K562 (cell line): ENCODE measurements around the gene ERG28. TPM values are rescaled to one million over a fixed set of nuclear protein-coding genes. Genes with fewer than 3 reads are reported as not detected.

ENCODE experiments used
- ATAC-seq: fragments of 200-7000 bp; cut with Tn5 transposase; 3 replicates; pipeline ENCODE4 v1.9.1; 2020; ENCODE audit warnings: moderate library complexity
- BruUV-seq: library from RNA; stranded (reverse); fragments of 400-500 nt; replicated peaks from 2 replicates; lab custom pipeline; 2021; lab: Mats Ljungman, UMichigan
- CTCF ChIA-PET: fragments of 300-600 bp; formaldehyde crosslinking; extraction: SDS; loops from one replicate; lab custom pipeline; 2021; ENCODE audit warnings: low intra/inter-chr PET ratio; lab: Yijun Ruan, JAX
- POLR2A ChIA-PET: fragments of 300-600, 350-650 bp; sonication (Branson Sonifier 250); formaldehyde crosslinking; extraction: SDS; loops from one replicate; lab custom pipeline; 2021; ENCODE audit warnings: antibody characterized with exemption, inconsistent platforms; lab: Yijun Ruan, JAX
- DNase-seq, 4 experiments: peaks; one replicate each; pipeline versions ENCODE4 v3.0.0 to v3.0.0-alpha.2; 2011 to 2018; ENCODE audit warnings: low spot score in 3 of 4, mixed read lengths in 3 of 4; ENCODE audit errors: extremely low read depth in 1 of 4
- FAIRE-seq: peaks from 2 replicates; lab custom pipeline; 2011; peaks lifted over from hg19 to GRCh38; lab: Jason Lieb, UNC
- H2AFZ ChIP-seq: 2 replicates; pipeline ENCODE4 v1.6.0; 2011; ENCODE audit warnings: low read depth, low read length, control low read depth, inconsistent platforms
- H3K27ac ChIP-seq: fragments of 200-600 bp; 3 replicates; pipeline ENCODE4 v1.8.0; 2011; ENCODE audit warnings: low read depth, mild to moderate bottlenecking, control low read depth, inconsistent platforms, low read length, moderate library complexity, mixed read lengths; ENCODE audit errors: extremely low read depth
- H3K27me3 ChIP-seq, 2 experiments: fragments of 300-600 bp in 1 of 2; 2 replicates in 1 of 2; 3 replicates in 1 of 2; pipeline versions ENCODE4 v1.6.0 to v1.8.0; 2011; ENCODE audit warnings: inconsistent platforms in 2 of 2, low read length in 2 of 2, mild to moderate bottlenecking in 1 of 2, mixed read lengths in 1 of 2, moderate library complexity in 1 of 2; ENCODE audit not compliant: control insufficient read depth in 2 of 2, insufficient read depth in 2 of 2
- H3K36me3 ChIP-seq: fragments of 300-600 bp; 3 replicates; pipeline ENCODE4 v1.8.0; 2011; ENCODE audit warnings: mild to moderate bottlenecking, low read length, inconsistent platforms; ENCODE audit not compliant: control insufficient read depth, insufficient read depth
- H3K4me1 ChIP-seq, 2 experiments: fragments of 200-600 bp in 1 of 2; replicated peaks in 1 of 2; 2 replicates in 1 of 2; 3 replicates in 1 of 2; pipeline versions ENCODE4 v1.5.1 to v1.8.0; 2011; ENCODE audit warnings: inconsistent platforms in 2 of 2, low read length in 2 of 2, mild to moderate bottlenecking in 1 of 2, mixed read lengths in 1 of 2, moderate library complexity in 1 of 2; ENCODE audit not compliant: control insufficient read depth in 2 of 2, insufficient read depth in 2 of 2
- H3K4me2 ChIP-seq: 2 replicates; pipeline ENCODE4 v1.6.1; 2011; ENCODE audit warnings: low read length, control low read depth, inconsistent platforms, mixed read lengths; ENCODE audit not compliant: insufficient read depth
- H3K4me3 ChIP-seq: fragments of 200-600 bp; sonication (generic), shearing (Covaris generic); 2 replicates; pipeline ENCODE4 v1.5.1; 2016; ENCODE audit warnings: control low read depth, inconsistent platforms
- H3K79me2 ChIP-seq: fragments of 200-600 bp; 3 replicates; pipeline ENCODE4 v1.8.0; 2011; ENCODE audit warnings: low read length, inconsistent platforms; ENCODE audit not compliant: control insufficient read depth, insufficient read depth
- H3K9ac ChIP-seq, 2 experiments: 2 replicates each; pipeline versions ENCODE4 v1.6.0 to v1.6.1; 2011; ENCODE audit warnings: low read depth in 2 of 2, low read length in 2 of 2, control low read depth in 1 of 2, inconsistent platforms in 1 of 2, mild to moderate bottlenecking in 1 of 2, mixed read lengths in 1 of 2; ENCODE audit not compliant: insufficient read depth in 1 of 2
- H3K9me1 ChIP-seq: one replicate; pipeline ENCODE4 v1.6.0; 2011; ENCODE audit warnings: inconsistent platforms, mild to moderate bottlenecking, low read length, moderate library complexity; ENCODE audit not compliant: control insufficient read depth, insufficient read depth
- H3K9me3 ChIP-seq: replicated peaks from 2 replicates; pipeline ENCODE4 v1.5.1; 2011; ENCODE audit warnings: low read depth, low read length, inconsistent platforms; ENCODE audit not compliant: control insufficient read depth, insufficient read depth
- H4K20me1 ChIP-seq: replicated peaks from 2 replicates; pipeline ENCODE4 v1.6.1; 2011; ENCODE audit warnings: low read length, inconsistent platforms, mixed read lengths; ENCODE audit not compliant: control insufficient read depth, insufficient read depth
- CREM ChIP-seq: IDR thresholded peaks from 2 replicates; pipeline ENCODE4 v1.6.1; 2014; ENCODE audit warnings: antibody characterized with exemption, low read depth
- CTBP1 ChIP-seq: fragments of 450-650 bp; IDR thresholded peaks from 2 replicates; pipeline ENCODE4 v1.6.1; 2016; ENCODE audit warnings: borderline replicate concordance
- HOXB6 ChIP-seq: fragments of 250-450 bp; sonication (Bioruptor Pico); IDR thresholded peaks from 2 replicates; pipeline ENCODE4 v1.5.1; 2022; ENCODE audit warnings: mild to moderate bottlenecking, borderline replicate concordance
- SMARCC2 ChIP-seq: fragments of 450-650 bp; IDR thresholded peaks from 2 replicates; pipeline ENCODE4 v1.6.1; 2017; ENCODE audit warnings: antibody characterized with exemption, moderate library complexity, mild to moderate bottlenecking, low read depth
- WGBS: fragments of 100-300 bp; shearing (Covaris generic); methylation state at CpG from one replicate; pipeline ENCODE4 v1.1.6; 2016; ENCODE audit warnings: low coverage, mixed read lengths; ENCODE audit not compliant: insufficient coverage; ENCODE audit errors: missing lambda C conversion rate; 5-methylcytosine and 5-hydroxymethylcytosine counted together
- in situ Hi-C: fragments of 300-500 bp; cut with MboI; formaldehyde crosslinking; loops from 4 replicates; pipeline ENCODE4 v1.15.0; 2018; ENCODE audit warnings: inconsistent platforms, mixed read lengths
- intact Hi-C: fragments of 100-400 bp; cut with micrococcal nuclease; formaldehyde crosslinking; loops from 2 replicates; pipeline ENCODE4 v1.14.2; 2022
- polyA plus RNA-seq, 8 experiments: library from polyadenylated mRNA; depleted of rRNA in 4 of 8; stranded (reverse) in 5 of 8; unstranded in 3 of 8; fragments of >200 nt; fragmentation: Nextera tagmentation in 2 of 8; fragmentation: Illumina TruSeq in 1 of 8; extraction: Ambion mirVana in 2 of 8; extraction: Trizol in 1 of 8; gene quantifications; 2 replicates each; pipeline versions ENCODE4 v1.2.1 to v1.2.3, GENCODE V29; 2011 to 2014; ENCODE audit warnings: inconsistent platforms in 1 of 8, missing spikeins in 1 of 8
- total RNA-seq, 7 experiments: library from RNA; depleted of rRNA in 6 of 7; stranded (reverse); fragments of >200 nt in 6 of 7; fragmentation: Illumina TruSeq in 2 of 7; extraction: Trizol in 2 of 7; gene quantifications; 2 replicates each; pipeline versions ENCODE4 v1.2.1 to v1.2.3, GENCODE V29; 2011 to 2021; ENCODE audit warnings: low replicate concordance in 1 of 7
- TF ChIP-seq, protein P1 (sequence below): sonication (generic); formaldehyde crosslinking; IDR thresholded peaks from 2 replicates; pipeline ENCODE4 v1.8.0; 2023; ENCODE audit warnings: mild to moderate bottlenecking, missing genetic modification reagents

Gene ERG28
- total and polyA plus RNA-seq, 9 of the 15 experiments (the other 6 are each of a cell fraction or from before 2014, with no cell fraction given): 3.1 to 34.2 (median 14.2) TPM

DNA sequence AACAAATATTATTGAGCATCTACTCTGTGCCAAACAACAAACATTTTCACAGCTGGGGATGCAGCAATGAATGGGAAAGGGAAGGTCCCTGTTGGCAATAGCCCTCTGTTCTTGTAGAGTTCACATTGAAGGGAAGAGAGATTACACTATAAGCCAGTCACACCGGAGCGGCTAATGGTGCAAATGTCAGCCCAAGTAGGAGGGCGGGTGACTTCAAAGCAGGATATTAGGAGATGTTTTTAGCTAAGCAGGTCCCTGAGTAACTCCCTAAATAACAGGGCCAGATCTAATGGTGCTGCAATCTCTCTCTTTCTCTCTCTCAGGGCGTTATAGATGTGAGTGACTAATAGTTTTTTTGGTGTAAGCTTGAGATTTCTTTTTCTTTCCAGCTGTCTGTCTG, 51.6 kb downstream of the ERG28 start:
- CTCF ChIA-PET: no interaction called here
- Histone ChIP-seq H3K27ac (no peak overlapping the region), H3K9ac (no peak overlapping the region), H4K20me1 (no peaks in the 10 kb centered on the region), H3K9me3 (no peaks in the 10 kb centered on the region), H2AFZ (no peak overlapping the region), H3K27me3 (peaks cover 8 to 39% of the 10 kb centered on the region in 2 experiments; a peak in 4 of 5 replicates), H3K9me1 (no peaks in the 10 kb centered on the region), H3K36me3 (no peaks in the 10 kb centered on the region), H3K4me1 (no peaks in the 10 kb centered on the region; a peak in 2 of 5 replicates), H3K4me2 (no peak overlapping the region), H3K4me3 (no peak overlapping the region), H3K79me2 (no peaks in the 10 kb centered on the region)
- in situ Hi-C loops: no loop called here
- no TSS peak for BruUV-seq
- no peak for FAIRE-seq
- WGBS: 2% methylated on average over 4 of the region's 4 CpGs
- POLR2A ChIA-PET: interaction anchor here (0.7 to 1.4 kb wide), 2 partner anchors 8 to 979 kb away, joined by 4 read pairs; no protein-coding TSS in a partner anchor
- TF ChIP-seq HOXB6: no peak
- TF ChIP-seq CTBP1: no peak
- TF ChIP-seq, protein P1, sequence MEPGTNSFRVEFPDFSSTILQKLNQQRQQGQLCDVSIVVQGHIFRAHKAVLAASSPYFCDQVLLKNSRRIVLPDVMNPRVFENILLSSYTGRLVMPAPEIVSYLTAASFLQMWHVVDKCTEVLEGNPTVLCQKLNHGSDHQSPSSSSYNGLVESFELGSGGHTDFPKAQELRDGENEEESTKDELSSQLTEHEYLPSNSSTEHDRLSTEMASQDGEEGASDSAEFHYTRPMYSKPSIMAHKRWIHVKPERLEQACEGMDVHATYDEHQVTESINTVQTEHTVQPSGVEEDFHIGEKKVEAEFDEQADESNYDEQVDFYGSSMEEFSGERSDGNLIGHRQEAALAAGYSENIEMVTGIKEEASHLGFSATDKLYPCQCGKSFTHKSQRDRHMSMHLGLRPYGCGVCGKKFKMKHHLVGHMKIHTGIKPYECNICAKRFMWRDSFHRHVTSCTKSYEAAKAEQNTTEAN (CRISPR knock-in tag): no peak
- no peak for TF ChIP-seq CREM
- no peak for TF ChIP-seq SMARCC2
- intact Hi-C loops: no loop called here
- DNase-seq: no peak
- ATAC-seq: no peak
